ENCODE data around the gene SURF1.

The SURF1 gene

DNA sequence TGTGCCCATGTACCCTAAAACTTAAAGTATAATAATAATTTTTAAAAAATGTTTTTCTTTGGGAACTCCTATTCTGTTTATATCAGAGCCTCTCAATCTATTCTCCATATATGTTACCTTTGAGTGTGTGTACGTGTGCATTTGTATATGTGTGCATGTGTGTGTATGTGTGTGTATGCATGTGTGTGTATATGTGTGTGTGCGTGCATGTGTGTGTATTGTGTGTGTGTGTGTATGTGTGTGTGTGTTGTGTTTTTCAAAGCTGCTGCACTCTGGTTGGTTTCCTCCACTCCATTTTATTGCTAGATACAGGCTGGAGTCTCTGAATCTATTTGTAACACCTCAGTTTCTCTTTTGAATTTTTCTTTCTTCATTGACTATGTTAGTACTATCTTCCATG lies 40.3 kb downstream of the SURF1 start:
- DNase-seq: no peak

DNA sequence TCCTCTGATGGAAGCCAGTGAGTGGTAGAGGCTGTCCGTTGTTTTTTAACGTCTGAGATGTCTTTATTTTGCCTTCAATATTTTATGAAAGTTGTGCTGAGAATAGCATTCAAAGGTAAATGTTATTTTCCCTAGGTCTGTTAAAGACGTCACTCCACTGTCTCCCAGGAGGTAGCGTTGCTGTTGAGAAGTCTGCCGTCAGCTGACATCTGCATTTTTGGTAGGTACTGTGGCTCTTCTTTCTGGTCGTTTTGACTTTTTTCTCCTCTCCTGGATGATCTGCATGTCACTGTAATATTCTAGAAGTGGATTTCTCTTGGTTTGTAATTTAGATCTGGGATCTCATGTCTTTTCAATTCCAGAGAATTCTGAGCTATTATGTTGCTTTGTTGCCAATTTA lies 46.7 kb downstream of the SURF1 start:
- no peak for DNase-seq

DNA sequence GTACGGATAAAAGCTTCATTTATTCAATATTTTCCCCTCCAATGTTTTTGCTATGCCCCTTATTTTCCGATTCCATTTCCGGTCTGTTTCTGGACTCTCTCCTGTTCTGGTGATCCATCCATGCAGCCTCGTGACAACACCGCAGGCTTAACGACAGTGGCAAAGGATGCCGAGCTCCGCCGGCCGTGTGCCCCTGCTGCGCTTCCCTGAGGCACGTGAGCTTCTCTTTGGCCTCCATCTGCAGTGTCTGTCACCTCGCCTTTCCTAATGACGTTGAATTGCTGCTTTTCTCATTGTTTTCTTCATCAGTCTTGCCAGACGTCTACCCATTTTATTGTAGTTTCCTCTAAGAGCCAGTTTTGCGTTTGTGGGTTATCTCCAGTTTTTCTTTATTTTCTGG lies 49.0 kb downstream of the SURF1 start:
- no peak for DNase-seq

DNA sequence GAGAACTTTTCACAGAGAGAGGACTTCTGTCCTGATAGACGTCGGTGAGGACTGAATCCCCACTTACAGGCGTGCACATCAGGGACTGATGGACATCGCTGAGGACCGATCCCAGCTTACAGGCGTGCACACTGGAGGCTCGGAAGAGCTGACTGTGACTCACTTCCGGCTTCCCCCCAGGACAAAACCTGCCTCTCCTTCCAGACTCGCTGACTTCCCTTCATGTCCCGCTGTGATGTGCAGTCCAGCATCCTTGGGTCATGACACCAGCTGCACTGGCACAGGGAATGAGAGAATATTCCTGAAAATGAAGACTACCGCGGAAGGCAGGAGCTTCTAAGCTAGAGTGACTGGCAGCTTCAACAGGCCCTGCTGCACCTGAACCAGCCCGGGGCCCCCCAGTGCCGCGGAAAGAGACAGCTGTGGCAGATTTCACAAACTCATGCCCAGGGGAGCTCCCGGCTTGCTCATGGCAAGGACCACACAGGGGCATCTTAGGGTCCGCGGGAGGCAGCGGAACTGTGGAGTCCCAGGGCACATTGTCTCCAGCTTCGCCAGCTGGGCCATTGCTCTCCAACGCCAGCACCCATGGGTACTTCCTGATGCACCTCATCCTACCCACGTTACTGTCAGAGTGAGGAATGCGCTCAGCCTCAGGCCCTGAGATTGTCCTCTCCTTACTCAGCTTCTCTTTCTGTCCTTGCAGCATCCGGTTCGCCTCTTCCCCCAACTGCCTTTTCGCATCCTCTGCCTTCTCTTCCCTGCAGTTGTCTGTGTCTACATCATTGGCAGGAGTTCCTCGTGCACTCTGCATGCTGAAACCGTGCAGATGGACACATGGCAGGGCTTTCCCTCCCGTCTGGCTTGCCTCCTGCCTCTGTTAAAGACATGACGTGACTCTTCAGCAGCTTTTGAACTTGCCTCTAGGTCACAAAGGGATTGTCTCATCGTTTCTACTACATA lies 49.8 kb downstream of the SURF1 start:
- no peak for DNase-seq

DNA sequence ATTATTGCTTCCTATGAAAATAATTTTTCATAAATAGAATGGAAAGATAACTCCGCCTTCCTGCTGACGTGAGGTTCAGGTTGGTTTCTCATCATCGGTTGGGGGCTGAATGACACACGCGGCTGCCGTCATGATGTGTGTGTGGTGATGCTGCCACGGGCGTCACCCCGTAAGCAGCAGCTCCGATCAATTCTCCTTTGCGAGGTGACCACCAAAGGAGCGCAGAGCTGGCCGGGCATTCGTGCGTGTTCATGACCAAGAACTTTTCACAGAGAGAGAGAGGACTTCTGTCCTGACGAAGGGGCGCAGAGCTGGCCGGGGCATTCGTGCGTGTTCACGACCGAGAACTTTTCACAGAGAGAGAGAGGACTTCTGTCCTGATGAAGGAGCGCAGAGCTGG lies 50.6 kb downstream of the SURF1 start:
- no peak for DNase-seq

DNA sequence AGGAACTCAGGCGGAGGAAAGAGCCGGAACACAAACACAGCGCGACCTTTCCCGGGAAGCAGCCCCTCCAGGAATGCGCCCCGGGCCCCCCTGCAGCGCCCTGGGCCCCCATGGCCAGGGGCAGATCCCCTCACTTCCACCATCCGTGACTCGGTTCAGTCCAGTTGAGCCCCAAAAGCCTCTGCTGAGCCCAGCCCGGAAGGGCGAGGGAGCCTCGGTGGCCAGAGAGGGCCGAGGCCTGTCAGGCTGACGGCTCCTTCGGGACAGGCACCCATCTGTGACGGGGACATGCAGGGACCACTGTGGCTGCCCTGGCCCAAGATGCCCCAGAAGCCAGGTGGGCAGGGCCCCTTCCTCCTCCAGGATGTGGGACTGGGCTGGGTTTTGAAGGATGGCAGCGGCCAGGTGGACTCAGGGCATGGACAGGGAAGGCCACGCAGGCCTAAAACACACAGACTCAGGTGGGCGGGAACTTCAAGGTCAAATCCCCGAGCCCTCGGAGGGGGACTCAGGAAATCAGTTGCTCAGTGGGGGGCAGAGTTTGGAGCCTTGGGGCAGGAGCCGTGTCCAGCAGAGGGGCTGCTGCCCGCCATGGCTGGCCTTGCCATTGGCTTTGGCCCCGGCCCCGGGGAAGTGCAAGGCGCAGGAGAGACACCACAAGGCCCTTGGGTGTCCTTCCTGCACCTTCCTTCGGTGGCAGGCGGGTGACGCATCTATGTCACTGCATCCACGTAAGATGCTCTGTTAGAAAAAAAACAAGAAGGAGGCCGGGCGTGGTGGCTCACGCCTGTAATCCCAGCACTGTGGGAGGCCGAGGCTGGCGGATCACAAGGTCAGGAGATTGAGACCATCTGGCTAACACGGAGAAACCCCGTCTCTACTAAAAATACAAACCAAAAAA lies 51.6 kb downstream of the SURF1 start:
- DNase-seq: no peak

DNA sequence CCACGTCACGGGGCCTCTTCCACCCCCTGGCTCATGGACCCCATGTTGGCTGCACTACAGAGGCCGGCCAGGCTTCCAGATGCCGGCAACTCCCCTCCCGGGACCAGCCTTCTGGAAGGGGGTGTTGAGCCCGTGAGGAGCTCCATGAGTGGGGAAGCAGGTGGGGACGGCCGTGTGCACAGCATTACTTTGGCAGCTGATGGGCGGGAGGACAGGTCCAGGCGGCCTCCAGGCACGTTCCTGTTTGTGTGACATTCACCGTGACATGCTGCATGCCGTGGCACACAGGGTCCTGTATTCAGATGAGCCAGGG lies 52.2 kb downstream of the SURF1 start:
- no peak for DNase-seq

DNA sequence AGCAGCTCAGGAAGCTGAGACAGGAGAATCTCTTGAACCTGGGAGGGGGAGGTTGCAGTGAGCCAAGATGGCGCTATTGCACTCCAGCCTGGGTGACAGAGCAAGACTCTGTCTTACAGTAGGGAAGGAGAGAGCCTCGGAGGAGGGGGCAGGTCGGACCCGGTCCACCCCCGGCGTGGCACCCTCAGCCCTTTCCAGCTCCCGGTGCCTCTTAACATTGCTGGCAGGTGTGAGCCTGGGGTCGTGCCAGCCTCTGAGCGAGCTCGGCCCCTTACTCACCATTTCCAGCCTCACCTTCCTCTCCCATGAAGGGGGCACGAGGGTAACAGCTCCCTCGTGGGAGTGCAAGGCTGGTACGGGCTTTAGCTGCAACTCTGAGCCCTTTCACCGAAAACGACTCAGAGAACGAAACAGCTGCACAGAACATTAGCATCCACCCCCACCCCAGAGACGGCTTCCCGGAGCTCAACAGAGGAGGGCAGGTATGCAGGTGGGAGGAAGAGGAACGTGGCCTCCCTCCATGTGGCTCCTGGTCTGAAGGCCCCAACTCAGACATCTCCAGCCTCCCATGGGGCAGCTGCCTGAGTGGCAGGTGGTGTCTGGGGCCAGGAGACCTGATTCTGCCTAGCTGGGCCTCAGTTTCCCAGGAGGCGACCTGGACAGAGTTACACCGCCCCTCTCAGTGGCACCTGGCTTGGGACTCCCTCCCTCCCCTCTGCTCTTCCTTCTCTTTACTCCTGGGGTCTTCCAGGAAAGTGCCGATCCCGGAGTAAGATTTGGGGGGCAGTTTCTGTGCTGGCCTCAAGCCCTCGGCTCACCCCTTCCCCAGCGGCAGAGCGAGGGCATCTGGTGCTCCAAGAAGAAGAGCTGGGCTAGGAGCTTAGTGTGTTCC lies 52.8 kb downstream of the SURF1 start:
- no peak for DNase-seq
